A549 treated with DMSO at 1 μM for 4 hours (cell line): Measurements from ENCODE around the gene RHOT1. TPM values are rescaled to one million over a fixed set of nuclear protein-coding genes. Genes with fewer than 3 reads are reported as not detected.

ENCODE experiments used
- total RNA-seq: library from RNA; stranded (reverse); fragments of 200-300 nt; extraction: Qiagen RNA extraction; gene quantifications from 5 replicates; pipeline ENCODE4 v1.2.3, GENCODE V29; 2022; ENCODE audit warnings: low read depth

Gene RHOT1
- total RNA-seq = 18.3 to 31.1 TPM (median 28.3 TPM) in 5 replicates

GRCh38 chr17:32142038-32142856 lies at the start of gene RHOT1:
RHOT1 (plus strand) TSS chr17:32142502; CDS start chr17:32142693, 191 bp downstream.

DNA sequence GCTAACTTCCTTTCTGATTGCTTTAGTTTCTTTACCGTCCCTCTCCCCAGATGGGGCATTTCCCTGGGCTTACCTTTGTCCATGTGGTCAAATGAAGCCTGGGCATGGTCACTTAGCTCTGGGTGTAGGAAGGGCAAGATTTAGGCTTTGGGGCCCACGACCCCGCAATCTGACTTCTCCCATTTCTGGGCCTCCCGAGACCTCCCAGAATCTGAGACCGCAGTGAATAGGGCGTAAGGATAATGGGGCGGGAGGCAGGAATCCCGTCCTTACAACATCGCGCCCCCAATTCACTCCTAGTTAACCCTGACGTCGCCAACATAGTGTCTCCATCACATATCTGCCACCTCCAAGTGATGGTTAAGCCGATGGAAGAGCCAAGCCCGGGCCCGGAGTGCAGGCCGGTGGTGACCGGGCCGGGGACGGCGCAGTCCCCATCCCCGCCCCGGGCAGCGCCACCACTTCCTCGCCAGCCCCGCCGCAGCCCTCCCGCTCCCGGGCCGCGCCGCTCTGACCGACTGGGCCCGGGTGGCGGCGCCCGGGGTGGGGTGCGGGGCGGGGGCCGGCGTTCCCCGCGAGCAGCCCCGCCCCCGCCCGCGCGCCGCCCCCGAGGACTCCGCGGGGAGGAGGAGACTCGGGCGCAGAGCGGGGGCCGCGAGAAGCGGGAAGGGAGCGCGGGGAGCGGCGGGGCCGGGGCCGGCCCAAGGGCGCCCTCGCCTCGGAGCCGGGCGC lies 123.1 kb downstream of the RHOT1 start, which contains the start of gene RHBDL3:
TSS of gene RHBDL3 (plus strand) at position 641 of the 732 bp plus-strand sequence. CDS start 358 bp downstream, outside the sequence.

Other genes with a start within 250 kb of the RHOT1 start
- 43.7 to 93.4 TPM (median 82.6 TPM) in 5 replicates for gene UTP6, start 240.8 kb upstream of the RHOT1 start, total RNA-seq
- 25.4 to 37.4 TPM (median 31.5 TPM) in 5 replicates for gene SUZ12, start 205.5 kb upstream of the RHOT1 start, total RNA-seq
- gene LRRC37B, start 135.1 kb upstream of the RHOT1 start, total RNA-seq = 9.2 to 10.3 TPM (median 9.7 TPM) in 5 replicates
- gene RHBDL3, start 123.3 kb downstream of the RHOT1 start, total RNA-seq = 3.5 to 5.8 TPM (median 4.7 TPM) in 5 replicates
- gene C17orf75, start 199.7 kb downstream of the RHOT1 start, total RNA-seq = 27.0 to 35.3 TPM (median 28.8 TPM) in 5 replicates
- 246 to 266 TPM (median 252 TPM) in 5 replicates for gene ZNF207, start 207.7 kb downstream of the RHOT1 start, total RNA-seq